ENCODE results near the gene PCBP2. TPM values are rescaled to one million over a fixed set of nuclear protein-coding genes. Genes with fewer than 3 reads are reported as not detected.

The PCBP2 gene
- total RNA-seq, 4 donors from 2014 or later, result 414 to 583 (median 490) TPM

- Histone ChIP-seq H3K36me3 (peaks cover 0 to 40% (median 3%) of the 10 kb centered on the region in 3 donors), H3K9me3 (no peaks in the 10 kb centered on the region), H3K27me3 (no peaks in the 10 kb centered on the region), H3K4me1 (peaks cover 2 to 56% (median 21%) of the 10 kb centered on the region in 4 donors), H3K27ac (peak overlapping the region in 3 of 4 donors; percentile 64 to 100 (median 98)), H3K4me3 (no peak overlapping the region)
- no peak for TF ChIP-seq POLR2A (IDR thresholded peaks at IDR 0.05)
- TF ChIP-seq CTCF (IDR thresholded peaks at IDR 0.05), result no peak
- TF ChIP-seq EP300 (IDR thresholded peaks at IDR 0.05), result no peak
- WGBS, 2 donors, result 80 to 88% methylated on average over 10 of the region's 10 CpGs
- DNase-seq (ENCODE audit: low spot score in 2 of 2), result no peak
Measured at GRCh38 chr12:53502983-53503728, 51.3 kb downstream of the PCBP2 start.

DNA sequence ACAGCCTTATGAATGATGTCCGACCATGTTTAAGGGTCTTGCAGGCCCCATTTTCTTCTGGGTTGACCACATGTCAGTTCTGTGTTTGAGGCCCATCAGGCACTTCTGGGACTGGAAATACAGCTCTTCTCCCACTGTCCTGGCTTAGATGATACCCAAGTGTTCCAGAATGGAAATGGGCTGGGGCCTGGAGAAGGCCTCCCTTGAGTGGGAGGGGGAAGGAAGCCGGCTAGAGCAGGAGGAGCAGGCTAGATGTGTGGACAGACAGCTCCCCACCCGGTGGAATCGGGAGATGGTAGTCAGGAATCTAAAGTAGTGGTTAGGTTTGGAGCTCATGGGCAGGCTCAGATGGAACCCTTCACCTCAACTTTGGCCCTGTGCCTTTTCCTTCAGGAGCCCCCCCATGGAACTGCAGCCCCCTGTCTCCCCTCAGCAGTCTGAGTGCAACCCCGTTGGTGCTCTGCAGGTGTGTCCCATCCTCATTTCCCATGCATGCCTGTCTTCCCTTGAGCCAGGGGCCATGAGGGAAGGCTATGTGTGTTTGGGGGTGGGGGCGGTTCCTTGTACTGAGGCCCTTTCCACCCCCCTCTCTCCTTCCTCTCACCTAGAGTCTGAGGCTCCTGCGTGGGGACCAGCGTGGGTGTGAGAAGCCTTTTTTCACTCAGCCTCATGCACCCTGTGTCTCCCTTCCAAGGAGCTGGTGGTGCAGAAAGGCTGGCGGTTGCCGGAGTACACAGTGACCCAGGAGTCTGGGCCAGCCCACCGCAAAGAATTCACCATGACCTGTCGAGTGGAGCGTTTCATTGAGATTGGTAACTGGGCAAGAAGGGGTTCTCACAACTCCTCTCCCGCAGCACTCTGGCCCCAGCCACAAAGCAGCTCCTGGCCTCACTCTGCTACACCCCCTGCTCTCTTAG, 52.4 kb downstream of the PCBP2 start:
- Histone ChIP-seq H3K4me1 (peaks cover 2 to 58% (median 25%) of the 10 kb centered on the region in 4 donors), H3K27ac (peak overlapping the region in 2 of 4 donors; percentile 98 to 100), H3K36me3 (peaks cover 0 to 40% (median 3%) of the 10 kb centered on the region in 3 donors), H3K4me3 (no peak overlapping the region), H3K9me3 (no peaks in the 10 kb centered on the region), H3K27me3 (no peaks in the 10 kb centered on the region)
- TF ChIP-seq CTCF (IDR thresholded peaks at IDR 0.05) (no peak), EP300 (IDR thresholded peaks at IDR 0.05) (no peak), POLR2A (IDR thresholded peaks at IDR 0.05) (no peak)
- 78 to 79% methylated on average over 14 of the region's 14 CpGs for WGBS, 2 donors
- no peak for DNase-seq (ENCODE audit: low spot score in 2 of 2)

DNA sequence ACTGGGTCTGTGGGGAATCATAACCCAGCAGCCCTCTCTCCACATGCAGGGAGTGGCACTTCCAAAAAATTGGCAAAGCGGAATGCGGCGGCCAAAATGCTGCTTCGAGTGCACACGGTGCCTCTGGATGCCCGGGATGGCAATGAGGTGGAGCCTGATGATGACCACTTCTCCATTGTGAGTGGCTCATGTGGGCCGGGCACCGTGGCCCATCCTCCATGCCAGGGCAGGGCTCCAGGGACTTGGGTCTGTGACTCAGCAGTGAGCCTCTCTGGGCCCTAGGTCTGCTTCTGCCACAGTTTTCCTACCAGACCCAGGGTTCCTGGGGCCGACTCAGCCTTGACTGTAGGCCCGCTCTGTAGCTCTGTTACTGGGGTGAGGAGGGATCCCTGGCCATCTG, 53.2 kb downstream of the PCBP2 start:
- WGBS, 2 donors, result 64 to 70% methylated on average over 10 of the region's 10 CpGs
- H3K27ac ChIP-seq, result peak overlapping the region in 2 of 4 donors; percentile 65 to 100
- peaks cover 2 to 58% (median 25%) of the 10 kb centered on the region in 4 donors for H3K4me1 ChIP-seq

GRCh38 chr12:53505555-53506449, 53.9 kb downstream of the PCBP2 start:
- no peaks in the 10 kb centered on the region for H3K27me3 ChIP-seq
- peaks cover 2 to 58% (median 25%) of the 10 kb centered on the region in 4 donors for H3K4me1 ChIP-seq
- TF ChIP-seq EP300 (IDR thresholded peaks at IDR 0.05) (no peak), POLR2A (IDR thresholded peaks at IDR 0.05) (no peak), CTCF (IDR thresholded peaks at IDR 0.05) (no peak)
- peak overlapping the region in 2 of 4 donors; percentile 65 to 100 for H3K27ac ChIP-seq
- no peaks in the 10 kb centered on the region for H3K9me3 ChIP-seq
- peaks cover 0 to 53% (median 3%) of the 10 kb centered on the region in 3 donors for H3K36me3 ChIP-seq
- no peak overlapping the region for H3K4me3 ChIP-seq
- 67 to 70% methylated on average over 19 of the region's 19 CpGs for WGBS, 2 donors
- DNase-seq (ENCODE audit: low spot score in 2 of 2), result no peak

More for the DNA sequence above, 53.2 kb downstream of the PCBP2 start:
- H3K27me3 ChIP-seq, result no peaks in the 10 kb centered on the region
- H3K4me3 ChIP-seq, result no peak overlapping the region
- DNase-seq (ENCODE audit: low spot score in 2 of 2), result no peak
- H3K9me3 ChIP-seq, result no peaks in the 10 kb centered on the region
- peaks cover 0 to 46% (median 3%) of the 10 kb centered on the region in 3 donors for H3K36me3 ChIP-seq
- no peak for TF ChIP-seq EP300 (IDR thresholded peaks at IDR 0.05)
- no peak for TF ChIP-seq CTCF (IDR thresholded peaks at IDR 0.05)
- no peak for TF ChIP-seq POLR2A (IDR thresholded peaks at IDR 0.05)

All from tibial nerve (tissue), 4 donors.